ENCODE results near the gene LOXHD1.

Gene LOXHD1

DNA sequence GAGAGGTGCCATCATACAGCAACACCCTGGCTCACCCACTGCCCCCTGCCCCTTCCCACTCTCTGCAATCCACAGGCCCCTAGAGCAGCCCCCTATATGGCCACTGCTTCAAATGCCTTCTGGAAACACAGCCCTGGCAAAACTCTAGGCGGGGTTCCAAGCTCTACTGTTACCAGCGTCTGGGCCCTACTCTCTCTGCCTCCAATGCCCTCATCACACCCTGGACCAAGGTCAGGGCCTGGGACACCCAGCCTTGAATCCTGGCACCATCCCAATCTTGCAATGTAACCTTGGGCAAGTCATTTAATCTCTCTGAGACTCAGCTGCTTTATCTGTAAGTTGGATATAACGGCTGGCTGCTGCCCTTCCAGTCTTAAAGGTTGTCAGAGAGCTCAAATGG is 39.2 kb upstream of the LOXHD1 start:
- no peak for DNase-seq (ENCODE audit: low spot score)

DNA sequence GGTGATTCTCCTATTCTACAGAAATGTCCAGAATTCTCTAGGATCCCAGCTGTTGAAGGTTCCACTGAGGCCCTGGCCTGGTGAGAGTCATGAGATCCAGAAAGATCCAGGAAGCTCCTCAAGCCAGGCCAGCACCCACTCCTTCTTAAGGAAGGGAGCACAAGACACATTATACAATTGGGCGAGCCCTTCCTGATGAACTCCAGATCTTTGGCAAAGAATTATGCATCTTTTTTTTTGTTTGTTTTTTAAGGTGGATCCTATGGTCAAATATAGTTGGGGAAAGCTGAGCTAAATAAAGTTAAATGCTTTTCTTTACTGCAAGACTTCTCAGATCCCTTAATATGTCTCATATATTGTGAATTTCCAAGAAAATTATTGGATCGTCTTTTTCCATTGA is 37.0 kb upstream of the LOXHD1 start:
- DNase-seq (ENCODE audit: low spot score) = no peak
- TF ChIP-seq, protein P1, sequence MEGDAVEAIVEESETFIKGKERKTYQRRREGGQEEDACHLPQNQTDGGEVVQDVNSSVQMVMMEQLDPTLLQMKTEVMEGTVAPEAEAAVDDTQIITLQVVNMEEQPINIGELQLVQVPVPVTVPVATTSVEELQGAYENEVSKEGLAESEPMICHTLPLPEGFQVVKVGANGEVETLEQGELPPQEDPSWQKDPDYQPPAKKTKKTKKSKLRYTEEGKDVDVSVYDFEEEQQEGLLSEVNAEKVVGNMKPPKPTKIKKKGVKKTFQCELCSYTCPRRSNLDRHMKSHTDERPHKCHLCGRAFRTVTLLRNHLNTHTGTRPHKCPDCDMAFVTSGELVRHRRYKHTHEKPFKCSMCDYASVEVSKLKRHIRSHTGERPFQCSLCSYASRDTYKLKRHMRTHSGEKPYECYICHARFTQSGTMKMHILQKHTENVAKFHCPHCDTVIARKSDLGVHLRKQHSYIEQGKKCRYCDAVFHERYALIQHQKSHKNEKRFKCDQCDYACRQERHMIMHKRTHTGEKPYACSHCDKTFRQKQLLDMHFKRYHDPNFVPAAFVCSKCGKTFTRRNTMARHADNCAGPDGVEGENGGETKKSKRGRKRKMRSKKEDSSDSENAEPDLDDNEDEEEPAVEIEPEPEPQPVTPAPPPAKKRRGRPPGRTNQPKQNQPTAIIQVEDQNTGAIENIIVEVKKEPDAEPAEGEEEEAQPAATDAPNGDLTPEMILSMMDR (IDR thresholded peaks at IDR 0.05; ENCODE audit: extremely low read depth, missing control alignments) = no peak

More for the DNA sequence above, 39.2 kb upstream of the LOXHD1 start:
- TF ChIP-seq, protein P1 (IDR thresholded peaks at IDR 0.05; ENCODE audit: extremely low read depth, missing control alignments) = no peak

DNA sequence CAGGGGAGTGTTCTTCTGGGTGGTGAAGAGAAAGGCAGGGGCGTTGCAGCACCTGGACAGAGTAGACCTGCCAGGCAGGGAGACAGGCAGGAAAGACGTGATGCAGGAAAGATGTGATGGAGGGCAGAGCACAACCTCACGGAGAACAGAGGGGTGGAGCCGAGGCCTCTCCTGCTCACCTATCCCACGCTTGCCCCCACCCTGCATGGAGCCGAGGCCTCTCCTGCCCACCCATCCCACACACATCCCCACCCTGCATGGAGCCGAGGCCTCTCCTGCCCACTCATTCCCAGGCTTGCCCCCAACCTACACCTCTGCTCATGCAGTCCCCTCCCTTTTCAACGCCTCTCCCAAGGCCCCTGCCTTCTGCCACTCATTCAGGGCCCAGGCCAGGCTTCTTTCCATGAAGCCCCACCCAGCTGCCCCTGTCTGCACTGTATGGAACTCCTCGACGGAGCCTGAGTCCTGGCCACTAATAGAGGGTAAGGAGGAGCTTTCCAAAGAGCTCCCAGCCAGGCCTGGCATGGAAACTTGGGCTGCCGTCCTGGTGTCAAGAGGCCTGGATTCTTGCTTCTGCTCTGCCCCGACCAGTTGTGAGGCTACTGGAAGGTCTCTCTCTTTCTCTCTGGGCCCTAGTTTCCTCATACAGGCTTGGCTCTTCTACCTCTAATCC is 32.0 kb upstream of the LOXHD1 start:
- TF ChIP-seq, protein P1 (IDR thresholded peaks at IDR 0.05; ENCODE audit: extremely low read depth, missing control alignments) = no peak
- no peak for DNase-seq (ENCODE audit: low spot score)

DNA sequence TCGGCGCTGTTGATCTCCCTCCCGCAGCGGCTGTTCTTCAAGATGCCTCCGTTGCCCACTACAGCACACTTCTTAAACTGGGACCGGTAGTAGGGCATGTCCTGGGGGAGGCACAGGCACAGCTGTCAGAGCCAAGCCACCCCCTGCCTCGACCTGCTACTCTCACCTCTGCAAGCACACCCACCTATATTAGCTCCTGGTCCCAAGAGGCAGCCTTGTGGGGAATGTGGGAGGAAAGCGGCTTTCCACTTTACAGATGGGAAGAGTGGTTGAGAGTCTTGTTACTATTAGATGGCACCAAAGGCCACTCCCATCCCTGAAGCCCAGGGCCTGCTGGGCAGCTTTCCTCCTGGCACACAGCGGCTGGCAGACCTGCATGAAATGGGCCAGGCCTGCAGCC is 29.2 kb upstream of the LOXHD1 start:
- TF ChIP-seq, protein P1 (IDR thresholded peaks at IDR 0.05; ENCODE audit: extremely low read depth, missing control alignments) = no peak
- no peak for DNase-seq (ENCODE audit: low spot score)

DNA sequence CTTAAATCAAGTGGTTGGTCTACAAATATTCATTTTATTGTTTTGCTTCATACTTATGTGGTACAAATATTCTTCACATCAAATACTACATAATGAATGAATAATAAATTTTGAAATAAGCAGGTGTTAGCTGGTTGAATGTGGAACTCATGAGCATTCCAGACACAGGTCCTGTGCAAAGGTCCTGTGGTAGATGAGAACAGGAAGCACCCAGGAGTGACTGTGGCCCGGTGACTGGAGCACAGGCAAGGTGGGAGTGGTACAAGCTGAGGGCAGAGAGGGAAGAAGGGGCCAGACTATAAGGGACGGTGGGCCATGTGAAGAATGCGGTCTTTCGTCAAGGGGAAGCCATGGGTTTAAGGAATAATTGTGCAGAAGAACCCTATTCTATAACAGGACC is 26.2 kb upstream of the LOXHD1 start:
- TF ChIP-seq, protein P1 (IDR thresholded peaks at IDR 0.05; ENCODE audit: extremely low read depth, missing control alignments) = no peak

DNA sequence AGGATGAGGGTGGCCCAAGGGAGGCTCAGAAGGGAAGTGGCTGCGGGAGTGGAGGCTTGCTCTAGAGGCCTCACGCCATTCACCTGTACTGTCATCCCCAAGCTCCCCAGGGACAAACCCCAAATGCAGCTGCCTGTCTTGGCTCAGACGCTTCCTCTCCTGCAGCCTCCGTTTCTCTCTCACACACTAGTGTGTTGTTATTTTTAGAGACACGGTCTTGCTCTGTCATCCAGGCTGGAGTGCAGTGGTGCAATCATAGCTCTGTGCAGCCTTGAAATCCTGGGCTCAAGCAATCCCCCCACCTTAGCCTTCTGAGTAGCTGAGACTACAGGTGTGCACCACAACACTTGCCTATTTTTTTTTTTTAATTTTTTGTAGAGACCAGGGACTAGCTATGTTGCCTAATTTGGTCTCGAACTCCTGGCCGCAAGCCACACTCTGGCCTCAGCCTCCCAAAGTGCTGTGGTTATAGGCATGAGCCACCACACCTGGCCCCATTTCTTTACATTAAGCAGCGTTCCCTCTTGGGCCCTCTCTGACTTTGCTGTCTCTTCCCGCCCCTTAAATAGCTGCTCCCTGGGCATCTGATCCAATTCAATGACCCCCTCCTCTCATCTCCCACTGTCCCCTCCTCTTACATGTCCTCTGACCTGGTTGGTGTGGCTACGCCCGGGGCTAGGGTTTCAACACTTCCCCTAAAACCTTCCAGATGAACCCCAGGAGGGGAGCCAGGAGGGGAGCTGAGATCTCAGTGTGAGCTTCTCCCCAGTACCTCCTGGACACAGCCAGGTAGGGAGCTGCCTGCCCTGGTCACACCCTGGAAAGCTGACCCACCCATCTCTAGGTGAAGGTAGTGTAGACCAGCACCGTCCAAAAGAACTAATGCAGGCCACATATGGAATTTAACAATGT is 24.0 kb upstream of the LOXHD1 start:
- TF ChIP-seq, protein P1 (IDR thresholded peaks at IDR 0.05; ENCODE audit: extremely low read depth, missing control alignments) = no peak
- no peak for DNase-seq (ENCODE audit: low spot score)

More for the DNA sequence above, 26.2 kb upstream of the LOXHD1 start:
- DNase-seq (ENCODE audit: low spot score) = no peak

All from GM20000 (cell line).